ENCODE measurements around the gene CHAC1. TPM values are rescaled to one million over a fixed set of nuclear protein-coding genes. Genes with fewer than 3 reads are reported as not detected.

CHAC1 gene
- total RNA-seq, 2 experiments from 2014 or later = 0.42 to 0.47 TPM

DNA sequence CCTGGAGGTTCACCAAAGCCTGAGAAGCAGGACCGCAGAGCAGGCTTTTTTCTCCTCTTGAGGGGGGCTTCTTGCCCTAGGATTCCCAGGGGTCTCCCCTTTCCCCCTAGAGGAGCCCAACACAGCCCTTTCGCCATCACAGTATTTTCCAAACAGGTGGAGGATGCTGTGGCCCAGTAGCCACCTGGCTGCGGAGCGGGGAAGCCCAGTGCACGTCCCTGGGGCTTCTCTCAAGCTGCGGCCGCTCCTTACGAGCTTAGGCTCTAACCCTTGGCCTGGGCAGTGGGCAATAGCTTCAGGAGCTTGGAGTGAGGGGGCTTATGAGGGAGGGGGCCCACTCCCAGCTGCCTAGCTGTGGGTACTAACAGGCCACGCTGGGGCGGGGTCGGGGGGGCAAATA is 35.7 kb upstream of the CHAC1 start:
- POLR2A ChIA-PET = no interaction called here
- CTCF ChIA-PET = no interaction called here

DNA sequence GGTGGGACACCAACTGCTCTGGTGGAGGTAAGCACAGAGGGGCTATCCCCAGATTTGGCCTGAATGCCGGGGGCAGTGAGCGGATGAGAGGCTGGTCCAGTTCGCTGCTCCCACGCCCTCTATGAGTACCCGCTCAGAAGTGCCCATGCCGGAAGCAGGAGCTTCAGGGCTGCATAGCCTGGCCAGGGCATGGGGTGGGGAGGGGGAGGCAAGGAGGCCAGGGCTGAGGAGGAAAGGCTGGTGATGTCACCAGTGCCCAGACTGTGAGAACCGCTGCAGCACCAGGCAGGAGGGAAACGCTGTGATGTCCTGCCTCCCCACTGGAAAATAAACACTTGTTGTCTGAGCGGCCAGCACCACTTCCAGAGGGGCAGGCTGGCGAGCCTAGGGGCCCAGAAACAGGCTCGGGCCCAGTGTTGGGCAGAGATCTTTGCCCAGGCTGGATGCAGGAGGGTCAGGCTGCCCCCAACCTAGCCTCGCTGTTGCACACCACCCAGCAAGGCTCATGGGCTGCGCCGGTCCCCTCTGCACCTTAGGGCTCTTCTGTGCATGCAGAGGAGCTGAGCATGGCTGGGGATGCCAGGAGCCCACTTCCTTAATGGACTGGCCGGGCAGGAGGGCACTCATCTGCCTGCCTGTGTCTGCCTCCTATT is 35.0 kb upstream of the CHAC1 start:
- peaks cover 6% of the 10 kb centered on the region for H3K27me3 Mint-ChIP-seq
- no peaks in the 10 kb centered on the region for H3K9me3 ChIP-seq (ENCODE audit: control insufficient read depth in 1 of 2, insufficient read depth in 1 of 2, low read length in 2 of 2)
- H3K9me3 Mint-ChIP-seq = no peaks in the 10 kb centered on the region
- TF ChIP-seq, protein P1, sequence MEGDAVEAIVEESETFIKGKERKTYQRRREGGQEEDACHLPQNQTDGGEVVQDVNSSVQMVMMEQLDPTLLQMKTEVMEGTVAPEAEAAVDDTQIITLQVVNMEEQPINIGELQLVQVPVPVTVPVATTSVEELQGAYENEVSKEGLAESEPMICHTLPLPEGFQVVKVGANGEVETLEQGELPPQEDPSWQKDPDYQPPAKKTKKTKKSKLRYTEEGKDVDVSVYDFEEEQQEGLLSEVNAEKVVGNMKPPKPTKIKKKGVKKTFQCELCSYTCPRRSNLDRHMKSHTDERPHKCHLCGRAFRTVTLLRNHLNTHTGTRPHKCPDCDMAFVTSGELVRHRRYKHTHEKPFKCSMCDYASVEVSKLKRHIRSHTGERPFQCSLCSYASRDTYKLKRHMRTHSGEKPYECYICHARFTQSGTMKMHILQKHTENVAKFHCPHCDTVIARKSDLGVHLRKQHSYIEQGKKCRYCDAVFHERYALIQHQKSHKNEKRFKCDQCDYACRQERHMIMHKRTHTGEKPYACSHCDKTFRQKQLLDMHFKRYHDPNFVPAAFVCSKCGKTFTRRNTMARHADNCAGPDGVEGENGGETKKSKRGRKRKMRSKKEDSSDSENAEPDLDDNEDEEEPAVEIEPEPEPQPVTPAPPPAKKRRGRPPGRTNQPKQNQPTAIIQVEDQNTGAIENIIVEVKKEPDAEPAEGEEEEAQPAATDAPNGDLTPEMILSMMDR (IDR thresholded peaks at IDR 0.05) = no peak
- no peaks in the 10 kb centered on the region for H3K36me3 ChIP-seq (ENCODE audit: insufficient read depth, low read length)
- no peak overlapping the region for H3K4me3 Mint-ChIP-seq
- H3K4me1 ChIP-seq (ENCODE audit: insufficient read depth, low read length) = no peaks in the 10 kb centered on the region
- H3K27me3 ChIP-seq (ENCODE audit: control insufficient read depth in 1 of 2, insufficient read depth in 2 of 2, low read length in 2 of 2) = no peaks in the 10 kb centered on the region
- H3K4me3 ChIP-seq (ENCODE audit: low read length) = no peak overlapping the region
- H3K27ac Mint-ChIP-seq = no peak overlapping the region
- no peaks in the 10 kb centered on the region for H3K36me3 Mint-ChIP-seq (ENCODE audit: low read depth)
- intact Hi-C loops (cut with DNase I, micrococcal nuclease) = no loop called here
- ChIA-PET POLR2A (no interaction called here), CTCF (no interaction called here)
- DNase-seq (no peak), ATAC-seq (ENCODE audit: poor library complexity) (no peak)
- H3K4me1 Mint-ChIP-seq (ENCODE audit: low read depth) = no peaks in the 10 kb centered on the region
- no peak overlapping the region for H3K27ac ChIP-seq (ENCODE audit: low read depth in 1 of 2, low read length in 2 of 2)

More for the DNA sequence above, 35.7 kb upstream of the CHAC1 start:
- H3K27ac ChIP-seq (ENCODE audit: low read depth in 1 of 2, low read length in 2 of 2) = no peak overlapping the region
- Mint-ChIP-seq H3K4me3 (no peak overlapping the region), H3K9me3 (no peaks in the 10 kb centered on the region), H3K27me3 (peaks cover 1% of the 10 kb centered on the region), H3K27ac (no peak overlapping the region), H3K4me1 (ENCODE audit: low read depth) (no peaks in the 10 kb centered on the region), H3K36me3 (ENCODE audit: low read depth) (no peaks in the 10 kb centered on the region)
- no peak for ATAC-seq (ENCODE audit: poor library complexity)
- intact Hi-C loops (cut with DNase I, micrococcal nuclease) = no loop called here
- H3K4me3 ChIP-seq (ENCODE audit: low read length) = no peak overlapping the region
- no peaks in the 10 kb centered on the region for H3K36me3 ChIP-seq (ENCODE audit: insufficient read depth, low read length)
- no peaks in the 10 kb centered on the region for H3K9me3 ChIP-seq (ENCODE audit: control insufficient read depth in 1 of 2, insufficient read depth in 1 of 2, low read length in 2 of 2)
- no peaks in the 10 kb centered on the region for H3K4me1 ChIP-seq (ENCODE audit: insufficient read depth, low read length)
- no peaks in the 10 kb centered on the region for H3K27me3 ChIP-seq (ENCODE audit: control insufficient read depth in 1 of 2, insufficient read depth in 2 of 2, low read length in 2 of 2)
- TF ChIP-seq, protein P1 (IDR thresholded peaks at IDR 0.05) = no peak
- no peak for DNase-seq

- Histone ChIP-seq H3K27me3 (ENCODE audit: control insufficient read depth in 1 of 2, insufficient read depth in 2 of 2, low read length in 2 of 2) (no peaks in the 10 kb centered on the region), H3K9me3 (ENCODE audit: control insufficient read depth in 1 of 2, insufficient read depth in 1 of 2, low read length in 2 of 2) (no peaks in the 10 kb centered on the region), H3K36me3 (ENCODE audit: insufficient read depth, low read length) (no peaks in the 10 kb centered on the region), H3K4me3 (ENCODE audit: low read length) (no peak overlapping the region), H3K4me1 (ENCODE audit: insufficient read depth, low read length) (no peaks in the 10 kb centered on the region), H3K27ac (ENCODE audit: low read depth in 1 of 2, low read length in 2 of 2) (no peak overlapping the region)
- Mint-ChIP-seq H3K9me3 (no peaks in the 10 kb centered on the region), H3K4me3 (no peak overlapping the region), H3K27me3 (peaks cover 6% of the 10 kb centered on the region), H3K4me1 (ENCODE audit: low read depth) (no peaks in the 10 kb centered on the region), H3K27ac (no peak overlapping the region), H3K36me3 (ENCODE audit: low read depth) (no peaks in the 10 kb centered on the region)
- DNase-seq (no peak), ATAC-seq (ENCODE audit: poor library complexity) (no peak)
- CTCF ChIA-PET = no interaction called here
- TF ChIP-seq, protein P1 (IDR thresholded peaks at IDR 0.05) = no peak
- POLR2A ChIA-PET = no interaction called here
- intact Hi-C loops (cut with DNase I, micrococcal nuclease) = no loop called here
Measured at GRCh38 chr15:40918799-40919392, 34.4 kb upstream of the CHAC1 start.

Data from CD4-positive, alpha-beta T cell (primary cell).